ENCODE measurements around the gene CACHD1. TPM values are rescaled to one million over a fixed set of nuclear protein-coding genes. Genes with fewer than 3 reads are reported as not detected.

CACHD1 gene
- total and polyA plus RNA-seq, 5 donors, result 1.6 to 6.4 (median 2.9) TPM

DNA sequence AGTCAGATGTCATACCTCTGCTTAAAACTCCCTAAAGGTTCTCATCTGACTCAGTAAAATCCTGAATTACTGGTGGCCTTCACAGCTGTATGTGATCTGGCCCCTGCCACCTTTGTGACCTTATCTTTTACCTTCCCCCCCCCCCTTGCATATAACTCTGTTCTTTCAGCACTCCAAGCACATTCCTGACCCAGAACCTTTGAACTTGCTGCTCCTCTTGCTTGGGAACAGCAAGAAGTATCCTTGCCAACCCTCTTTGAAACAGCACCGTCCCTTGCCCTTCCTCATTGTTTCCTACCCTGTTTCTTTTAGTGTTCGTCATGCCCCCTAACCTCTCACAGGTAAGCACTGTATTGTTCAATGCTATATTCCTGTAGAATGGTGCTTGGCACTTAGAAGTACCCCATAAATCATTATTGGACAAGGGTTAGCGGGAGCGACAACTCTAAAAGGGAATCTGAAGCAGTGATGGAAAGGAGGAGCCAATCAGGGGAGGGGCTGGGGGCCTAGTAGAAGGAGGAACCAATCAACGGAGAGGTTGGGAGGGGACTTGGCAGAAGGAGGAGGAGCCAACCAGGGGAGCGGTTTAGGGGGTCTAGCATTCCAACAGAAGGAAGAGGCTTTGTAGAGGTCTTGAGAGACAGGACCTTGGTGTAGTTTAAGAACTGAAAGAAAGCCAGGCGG, 13.9 kb downstream of the CACHD1 start:
- Histone ChIP-seq H3K9me3 (ENCODE audit: control insufficient read depth, low read length) (no peaks in the 10 kb centered on the region), H3K27me3 (ENCODE audit: control insufficient read depth, insufficient read depth) (no peaks in the 10 kb centered on the region), H3K4me1 (ENCODE audit: control insufficient read depth, insufficient read depth, low read length) (peaks cover 4% of the 10 kb centered on the region), H3K4me3 (ENCODE audit: low read length) (no peak overlapping the region), H3K27ac (ENCODE audit: low read length) (no peak overlapping the region)
- no peak for ATAC-seq
- DNase-seq, result no peak
- WGBS, result 98% methylated on average over 7 of the region's 7 CpGs
- intact Hi-C loops (cut with DNase I), result no loop called here

DNA sequence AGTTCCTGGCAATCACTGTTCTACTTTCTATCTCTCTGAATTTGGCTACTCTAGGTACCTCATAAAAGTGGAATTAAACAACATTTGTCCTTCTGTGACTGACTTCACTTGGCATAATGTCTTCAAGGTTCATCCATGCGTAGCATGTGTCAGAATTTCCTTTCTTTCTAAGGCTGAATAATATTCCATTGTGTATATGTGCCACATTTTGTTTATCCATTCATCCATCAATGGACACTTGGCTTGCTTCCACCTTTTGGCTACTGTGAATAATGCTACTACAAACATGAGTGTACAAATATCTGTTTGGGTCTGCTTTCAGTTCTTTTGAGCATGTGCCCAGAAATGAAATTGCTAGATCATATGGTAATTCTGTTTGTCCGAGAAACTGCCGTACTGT, 14.7 kb downstream of the CACHD1 start:
- WGBS, result 80% methylated on average over 3 of the region's 3 CpGs
- no peaks in the 10 kb centered on the region for H3K9me3 ChIP-seq (ENCODE audit: control insufficient read depth, low read length)
- intact Hi-C loops (cut with DNase I), result no loop called here
- no peak overlapping the region for H3K4me3 ChIP-seq (ENCODE audit: low read length)
- H3K27ac ChIP-seq (ENCODE audit: low read length), result no peak overlapping the region
- H3K4me1 ChIP-seq (ENCODE audit: control insufficient read depth, insufficient read depth, low read length), result peaks cover 4% of the 10 kb centered on the region
- DNase-seq (no peak), ATAC-seq (no peak)
- H3K27me3 ChIP-seq (ENCODE audit: control insufficient read depth, insufficient read depth), result no peaks in the 10 kb centered on the region

GRCh38 chr1:64486193-64486592, 16.3 kb downstream of the CACHD1 start:
- 80% methylated on average over 7 of the region's 7 CpGs for whole genome bisulfite sequencing
- no peaks in the 10 kb centered on the region for H3K27me3 ChIP-seq (ENCODE audit: control insufficient read depth, insufficient read depth)
- no peak overlapping the region for H3K27ac ChIP-seq (ENCODE audit: low read length)
- H3K4me1 ChIP-seq (ENCODE audit: control insufficient read depth, insufficient read depth, low read length), result peaks cover 2% of the 10 kb centered on the region
- intact Hi-C loops (cut with DNase I), result no loop called here
- ATAC-seq, result no peak
- no peak for DNase-seq
- H3K4me3 ChIP-seq (ENCODE audit: low read length), result no peak overlapping the region
- H3K9me3 ChIP-seq (ENCODE audit: control insufficient read depth, low read length), result no peaks in the 10 kb centered on the region

GRCh38 chr1:64487061-64487460, 17.1 kb downstream of the CACHD1 start:
- 100% methylated on average over 1 of the region's 1 CpG for WGBS
- intact Hi-C loops (cut with DNase I), result no loop called here

DNA sequence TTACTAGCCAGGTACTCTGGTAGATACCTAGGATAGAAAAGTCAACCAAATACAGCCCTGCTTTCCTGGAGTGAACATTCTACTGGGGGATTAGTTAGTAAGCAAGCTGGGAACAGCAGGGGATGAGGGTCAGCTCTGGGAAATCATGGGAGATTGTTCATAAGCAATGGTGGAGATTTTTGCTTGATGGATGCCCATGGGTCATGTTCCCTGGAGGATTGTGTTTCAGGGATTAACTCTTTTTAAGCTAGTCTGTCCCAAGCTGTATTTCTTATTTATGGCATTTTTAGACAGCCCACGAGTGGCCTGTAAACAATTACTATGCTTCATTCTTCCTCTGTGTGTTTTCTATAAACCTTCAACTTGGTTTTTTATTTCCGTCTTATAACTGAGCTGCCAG, 18.9 kb downstream of the CACHD1 start:
- intact Hi-C loops (cut with DNase I), result no loop called here
- Histone ChIP-seq H3K9me3 (ENCODE audit: control insufficient read depth, low read length) (no peaks in the 10 kb centered on the region), H3K4me3 (ENCODE audit: low read length) (no peak overlapping the region), H3K27ac (ENCODE audit: low read length) (no peak overlapping the region), H3K4me1 (ENCODE audit: control insufficient read depth, insufficient read depth, low read length) (no peaks in the 10 kb centered on the region), H3K27me3 (ENCODE audit: control insufficient read depth, insufficient read depth) (no peaks in the 10 kb centered on the region)
- WGBS, result 93% methylated on average over 2 of the region's 2 CpGs
- ATAC-seq, result no peak
- DNase-seq, result no peak

More at GRCh38 chr1:64487061-64487460, 17.1 kb downstream of the CACHD1 start:
- no peak for ATAC-seq
- Histone ChIP-seq H3K4me1 (ENCODE audit: control insufficient read depth, insufficient read depth, low read length) (peaks cover 2% of the 10 kb centered on the region), H3K4me3 (ENCODE audit: low read length) (no peak overlapping the region), H3K27ac (ENCODE audit: low read length) (no peak overlapping the region), H3K9me3 (ENCODE audit: control insufficient read depth, low read length) (no peaks in the 10 kb centered on the region), H3K27me3 (ENCODE audit: control insufficient read depth, insufficient read depth) (no peaks in the 10 kb centered on the region)
- DNase-seq, result no peak

- DNase-seq, result no peak
- Histone ChIP-seq H3K27me3 (ENCODE audit: control insufficient read depth, insufficient read depth) (no peaks in the 10 kb centered on the region), H3K27ac (ENCODE audit: low read length) (no peak overlapping the region), H3K4me1 (ENCODE audit: control insufficient read depth, insufficient read depth, low read length) (no peaks in the 10 kb centered on the region), H3K4me3 (ENCODE audit: low read length) (no peak overlapping the region), H3K9me3 (ENCODE audit: control insufficient read depth, low read length) (no peaks in the 10 kb centered on the region)
- intact Hi-C loops (cut with DNase I), result no loop called here
- ATAC-seq, result no peak
Observed at GRCh38 chr1:64489707-64490106, 19.8 kb downstream of the CACHD1 start.

- H3K27ac ChIP-seq (ENCODE audit: low read length), result no peak overlapping the region
- ATAC-seq (no peak), DNase-seq (no peak)
- intact Hi-C loops (cut with DNase I), result no loop called here
- no peaks in the 10 kb centered on the region for H3K4me1 ChIP-seq (ENCODE audit: control insufficient read depth, insufficient read depth, low read length)
- no peaks in the 10 kb centered on the region for H3K9me3 ChIP-seq (ENCODE audit: control insufficient read depth, low read length)
- no peaks in the 10 kb centered on the region for H3K27me3 ChIP-seq (ENCODE audit: control insufficient read depth, insufficient read depth)
- no peak overlapping the region for H3K4me3 ChIP-seq (ENCODE audit: low read length)
- WGBS, result 74% methylated on average over 3 of the region's 3 CpGs
Observed at GRCh38 chr1:64490213-64490818, 20.4 kb downstream of the CACHD1 start.

DNA sequence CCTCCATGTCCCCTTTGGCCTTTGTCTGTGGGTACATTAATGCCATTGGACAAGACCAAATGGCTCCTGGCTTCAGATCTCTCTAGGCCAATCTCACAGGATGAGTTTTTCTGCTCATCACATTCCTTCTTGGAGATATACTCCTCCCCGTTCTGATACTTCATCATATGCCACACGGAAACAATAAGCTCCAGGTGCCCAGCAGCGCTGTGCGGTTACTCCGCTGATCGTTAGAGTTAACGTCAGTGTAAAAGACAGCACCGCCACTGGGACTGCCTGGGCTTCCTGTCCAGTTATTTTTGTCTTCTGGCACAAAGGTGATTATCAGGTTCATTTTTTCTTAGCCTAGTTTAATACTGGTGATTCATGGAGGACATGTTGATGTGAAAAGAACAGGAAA, 22.5 kb downstream of the CACHD1 start:
- DNase-seq (no peak), ATAC-seq (no peak)
- 88% methylated on average over 8 of the region's 8 CpGs for WGBS
- intact Hi-C loops (cut with DNase I), result no loop called here
- H3K27me3 ChIP-seq (ENCODE audit: control insufficient read depth, insufficient read depth), result no peaks in the 10 kb centered on the region
- H3K27ac ChIP-seq (ENCODE audit: low read length), result no peak overlapping the region
- no peaks in the 10 kb centered on the region for H3K4me1 ChIP-seq (ENCODE audit: control insufficient read depth, insufficient read depth, low read length)
- no peak overlapping the region for H3K4me3 ChIP-seq (ENCODE audit: low read length)
- H3K9me3 ChIP-seq (ENCODE audit: control insufficient read depth, low read length), result no peaks in the 10 kb centered on the region

DNA sequence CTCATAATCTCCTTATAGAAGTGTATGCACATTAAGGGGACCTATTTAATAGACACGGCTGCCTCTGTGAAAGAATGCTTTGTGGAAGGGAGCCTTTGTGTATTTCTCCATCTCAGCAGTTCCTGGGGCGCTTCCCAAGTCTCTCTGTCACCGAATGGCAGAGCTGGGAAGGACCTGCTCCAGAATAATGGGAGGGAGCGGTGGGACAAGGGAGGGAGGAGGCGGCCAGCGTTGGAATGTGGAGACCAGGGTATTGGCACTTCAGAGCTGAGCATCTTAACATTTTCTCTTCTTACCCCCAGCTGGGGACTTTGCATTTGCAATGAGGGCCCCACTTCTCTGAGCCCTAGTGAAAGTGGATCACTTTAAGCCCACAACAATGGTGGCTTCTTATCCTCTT, 23.9 kb downstream of the CACHD1 start:
- intact Hi-C loops (cut with DNase I), result no loop called here
- DNase-seq (no peak), ATAC-seq (no peak)

DNA sequence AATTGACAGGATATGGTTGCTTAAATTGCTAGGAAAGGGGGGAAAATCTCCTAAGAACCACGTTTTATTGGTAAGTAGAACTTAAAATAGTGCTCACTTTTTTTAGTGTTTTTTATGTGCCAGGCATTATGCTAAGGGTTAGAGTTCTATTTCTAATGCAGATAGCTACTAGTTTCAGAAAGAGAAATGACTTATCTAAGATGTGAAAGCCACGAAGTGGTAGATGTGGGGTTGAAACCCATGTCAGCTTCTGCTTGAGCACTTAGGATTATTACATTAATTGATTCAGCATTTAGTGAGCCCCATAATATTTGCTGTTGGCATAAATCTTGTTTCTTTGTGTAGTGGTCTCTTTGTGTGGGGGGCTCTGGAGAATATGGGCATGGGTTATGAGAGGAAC, 24.7 kb downstream of the CACHD1 start:
- no peak overlapping the region for H3K4me3 ChIP-seq (ENCODE audit: low read length)
- DNase-seq (no peak), ATAC-seq (no peak)
- no peak overlapping the region for H3K27ac ChIP-seq (ENCODE audit: low read length)
- H3K9me3 ChIP-seq (ENCODE audit: control insufficient read depth, low read length), result no peaks in the 10 kb centered on the region
- no peaks in the 10 kb centered on the region for H3K27me3 ChIP-seq (ENCODE audit: control insufficient read depth, insufficient read depth)
- no peaks in the 10 kb centered on the region for H3K4me1 ChIP-seq (ENCODE audit: control insufficient read depth, insufficient read depth, low read length)
- 43% methylated on average over 2 of the region's 2 CpGs for WGBS
- intact Hi-C loops (cut with DNase I), result no loop called here

More for the DNA sequence above, 23.9 kb downstream of the CACHD1 start:
- H3K27me3 ChIP-seq (ENCODE audit: control insufficient read depth, insufficient read depth), result no peaks in the 10 kb centered on the region
- no peak overlapping the region for H3K4me3 ChIP-seq (ENCODE audit: low read length)
- WGBS, result 88% methylated on average over 6 of the region's 6 CpGs
- H3K27ac ChIP-seq (ENCODE audit: low read length), result no peak overlapping the region
- no peaks in the 10 kb centered on the region for H3K9me3 ChIP-seq (ENCODE audit: control insufficient read depth, low read length)
- no peaks in the 10 kb centered on the region for H3K4me1 ChIP-seq (ENCODE audit: control insufficient read depth, insufficient read depth, low read length)

DNA sequence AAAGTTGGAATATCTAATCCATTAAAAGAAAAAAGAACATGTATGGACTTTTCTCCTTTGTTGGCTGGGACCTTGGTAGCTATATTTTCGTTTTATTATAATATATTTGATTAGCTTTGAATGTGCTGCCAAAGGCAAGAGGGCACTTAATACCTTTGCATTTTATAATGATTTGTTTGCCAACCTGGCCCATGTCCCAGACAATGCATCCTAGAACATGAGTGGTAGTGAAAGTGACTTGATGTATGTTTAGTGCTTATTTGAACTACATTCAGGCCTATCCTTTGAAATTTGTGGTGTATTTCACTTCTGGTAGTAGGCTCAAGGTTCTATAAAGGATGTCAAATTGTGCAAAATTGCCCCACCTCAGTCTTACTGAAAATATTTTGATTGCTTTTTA, 25.9 kb downstream of the CACHD1 start:
- no peak overlapping the region for H3K27ac ChIP-seq (ENCODE audit: low read length)
- intact Hi-C loops (cut with DNase I), result no loop called here
- H3K27me3 ChIP-seq (ENCODE audit: control insufficient read depth, insufficient read depth), result no peaks in the 10 kb centered on the region
- 77% methylated on average over 1 of the region's 1 CpG for WGBS
- DNase-seq (no peak), ATAC-seq (no peak)
- H3K9me3 ChIP-seq (ENCODE audit: control insufficient read depth, low read length), result no peaks in the 10 kb centered on the region
- H3K4me1 ChIP-seq (ENCODE audit: control insufficient read depth, insufficient read depth, low read length), result no peaks in the 10 kb centered on the region
- no peak overlapping the region for H3K4me3 ChIP-seq (ENCODE audit: low read length)

DNA sequence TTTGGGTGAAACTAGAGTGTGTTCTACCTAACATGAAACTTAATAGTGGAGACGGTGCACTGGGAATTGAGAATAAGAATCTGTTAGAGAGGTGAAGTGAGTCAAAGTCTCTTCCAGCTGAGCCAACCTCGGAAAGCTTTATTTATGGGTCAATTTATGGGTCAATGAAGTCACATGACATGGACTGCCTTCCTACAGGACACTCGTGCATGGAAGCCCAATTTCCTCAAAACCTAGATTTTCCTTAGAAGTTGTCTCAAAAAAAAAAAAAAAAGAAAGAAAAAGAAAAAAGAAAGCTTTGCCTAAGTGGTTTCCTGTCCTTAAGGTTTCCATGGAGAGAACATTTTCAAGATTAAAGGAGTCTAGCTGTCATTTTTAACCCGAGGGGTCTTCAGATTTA, 26.7 kb downstream of the CACHD1 start:
- H3K4me1 ChIP-seq (ENCODE audit: control insufficient read depth, insufficient read depth, low read length), result no peaks in the 10 kb centered on the region
- no peak for DNase-seq
- ATAC-seq, result no peak
- no peak overlapping the region for H3K4me3 ChIP-seq (ENCODE audit: low read length)
- intact Hi-C loops (cut with DNase I), result no loop called here
- no peak overlapping the region for H3K27ac ChIP-seq (ENCODE audit: low read length)
- 86% methylated on average over 4 of the region's 4 CpGs for WGBS
- H3K9me3 ChIP-seq (ENCODE audit: control insufficient read depth, low read length), result no peaks in the 10 kb centered on the region
- H3K27me3 ChIP-seq (ENCODE audit: control insufficient read depth, insufficient read depth), result no peaks in the 10 kb centered on the region
